Natural killer cell (primary cell): Measurements from ENCODE around the gene ANKRD29. TPM values are rescaled to one million over a fixed set of nuclear protein-coding genes. Genes with fewer than 3 reads are reported as not detected.

ENCODE experiments used
- ATAC-seq, 3 donors: fragments of 150-1000 bp in 2 of 3; fragments of 200-7000 bp in 1 of 3; cut with Tn5 transposase; 1 replicate in 1 of 3; 2 replicates in 2 of 3; pipeline ENCODE4 v1.10.0; 2021; ENCODE audit warnings: mild to moderate bottlenecking in 2 of 3, moderate library complexity in 2 of 3
- DNase-seq, 2 donors: peaks; one replicate each; pipeline versions ENCODE4 v3.0.0 to v3.0.0-alpha.2; 2013 to 2021; ENCODE audit warnings: mixed read lengths in 1 of 2
- H3K27ac ChIP-seq: one replicate; pipeline ENCODE4 v1.5.1; 2013; ENCODE audit warnings: mild to moderate bottlenecking, low read length
- H3K27me3 ChIP-seq: one replicate; pipeline ENCODE4 v1.6.1; 2013; ENCODE audit warnings: low read length; ENCODE audit not compliant: control insufficient read depth, insufficient read depth
- H3K36me3 ChIP-seq: one replicate; pipeline ENCODE4 v1.6.1; 2013; ENCODE audit warnings: low read length; ENCODE audit not compliant: control insufficient read depth, insufficient read depth
- H3K4me1 ChIP-seq: one replicate; pipeline ENCODE4 v1.6.1; 2013; ENCODE audit warnings: low read length; ENCODE audit not compliant: control insufficient read depth, insufficient read depth
- H3K4me3 ChIP-seq: one replicate; pipeline ENCODE4 v1.5.1; 2013; ENCODE audit warnings: low read length
- H3K9me3 ChIP-seq: one replicate; pipeline ENCODE4 v1.6.1; 2013; ENCODE audit warnings: low read length; ENCODE audit not compliant: control insufficient read depth, insufficient read depth
- H3K27ac Mint-ChIP-seq, 2 donors: one replicate each; pipeline ENCODE4 v1.8.0; 2022; ENCODE audit warnings: mild to moderate bottlenecking in 2 of 2, mixed read lengths in 2 of 2, moderate library complexity in 1 of 2
- H3K27me3 Mint-ChIP-seq, 2 donors: one replicate each; pipeline ENCODE4 v1.8.0; 2022; ENCODE audit warnings: low read depth in 2 of 2, mixed read lengths in 2 of 2
- H3K36me3 Mint-ChIP-seq: one replicate; pipeline ENCODE4 v1.8.0; 2022; ENCODE audit warnings: mixed read lengths
- H3K4me1 Mint-ChIP-seq, 2 donors: one replicate each; pipeline ENCODE4 v1.8.0; 2022; ENCODE audit warnings: mixed read lengths in 2 of 2
- H3K4me3 Mint-ChIP-seq: one replicate; pipeline ENCODE4 v1.8.0; 2022; ENCODE audit warnings: mild to moderate bottlenecking, moderate library complexity, mixed read lengths
- H3K9me3 Mint-ChIP-seq, 2 donors: one replicate each; pipeline ENCODE4 v1.8.0; 2022; ENCODE audit warnings: mixed read lengths in 2 of 2
- CTCF ChIP-seq: fragments of 200-600 bp; IDR thresholded peaks from one replicate; pipeline ENCODE4 v1.8.0; 2022; ENCODE audit warnings: antibody characterized with exemption
- WGBS: methylation state at CpG from one replicate; pipeline ENCODE4 v1.1.7; 2013; ENCODE audit warnings: missing lambda C conversion rate; ENCODE audit not compliant: insufficient coverage; 5-methylcytosine and 5-hydroxymethylcytosine counted together
- intact Hi-C: fragments of 100-400 bp; cut with micrococcal nuclease; formaldehyde crosslinking; loops from one replicate; pipeline ENCODE4 v1.14.2; 2022
- total RNA-seq, 4 donors: library from RNA; stranded (reverse); fragments of 120-200 nt in 1 of 4; gene quantifications; one replicate each; pipeline versions ENCODE4 v1.2.3 to v1.2.4, GENCODE V29; 2013 to 2022

The ANKRD29 gene
- total RNA-seq, 3 donors from 2014 or later (not counting 1 experiment from before 2014, with no cell fraction given) = 0.35 to 0.45 TPM; not detected in 1

- Mint-ChIP-seq H3K4me1 (no peaks in the 10 kb centered on the region), H3K27ac (no peak overlapping the region), H3K9me3 (no peaks in the 10 kb centered on the region), H3K36me3 (no peaks in the 10 kb centered on the region), H3K27me3 (peaks cover 10 to 43% of the 10 kb centered on the region in 2 donors), H3K4me3 (no peak overlapping the region)
- intact Hi-C loops = no loop called here
- no peak for TF ChIP-seq CTCF
- H3K27me3 ChIP-seq = no peaks in the 10 kb centered on the region
- no peak for DNase-seq
- 80% methylated on average over 2 of the region's 2 CpGs for WGBS
- no peaks in the 10 kb centered on the region for H3K9me3 ChIP-seq
- no peaks in the 10 kb centered on the region for H3K36me3 ChIP-seq
- H3K4me1 ChIP-seq = no peaks in the 10 kb centered on the region
- no peak overlapping the region for H3K27ac ChIP-seq
- no peak for ATAC-seq
- H3K4me3 ChIP-seq = no peak overlapping the region
These were observed 16.4 kb downstream of the ANKRD29 start for GRCh38 chr18:23646282-23646681.

GRCh38 chr18:23645568-23646175 lies 17.0 kb downstream of the ANKRD29 start:
- no peaks in the 10 kb centered on the region for H3K36me3 Mint-ChIP-seq
- Histone ChIP-seq H3K27ac (no peak overlapping the region), H3K36me3 (no peaks in the 10 kb centered on the region), H3K27me3 (no peaks in the 10 kb centered on the region), H3K4me1 (no peaks in the 10 kb centered on the region), H3K4me3 (no peak overlapping the region), H3K9me3 (no peaks in the 10 kb centered on the region)
- no peaks in the 10 kb centered on the region for H3K4me1 Mint-ChIP-seq
- H3K27ac Mint-ChIP-seq = no peak overlapping the region
- peaks cover 10 to 43% of the 10 kb centered on the region in 2 donors for H3K27me3 Mint-ChIP-seq
- no peaks in the 10 kb centered on the region for H3K9me3 Mint-ChIP-seq
- H3K4me3 Mint-ChIP-seq = no peak overlapping the region
- DNase-seq = no peak
- ATAC-seq = no peak
- WGBS = 89% methylated on average over 4 of the region's 4 CpGs
- intact Hi-C loops = no loop called here
- TF ChIP-seq CTCF = no peak

- intact Hi-C loops = no loop called here
- 78% methylated on average over 2 of the region's 2 CpGs for WGBS
These were observed 18.8 kb downstream of the ANKRD29 start for GRCh38 chr18:23643815-23644490.

More at GRCh38 chr18:23643815-23644490, 18.8 kb downstream of the ANKRD29 start:
- Histone ChIP-seq H3K36me3 (no peaks in the 10 kb centered on the region), H3K4me3 (no peak overlapping the region), H3K27me3 (no peaks in the 10 kb centered on the region), H3K9me3 (no peaks in the 10 kb centered on the region), H3K4me1 (no peaks in the 10 kb centered on the region), H3K27ac (no peak overlapping the region)
- no peaks in the 10 kb centered on the region for H3K4me1 Mint-ChIP-seq
- DNase-seq (no peak), ATAC-seq (no peak)
- peaks cover 6 to 34% of the 10 kb centered on the region in 2 donors for H3K27me3 Mint-ChIP-seq
- no peak for TF ChIP-seq CTCF
- H3K4me3 Mint-ChIP-seq = no peak overlapping the region
- no peak overlapping the region for H3K27ac Mint-ChIP-seq
- H3K9me3 Mint-ChIP-seq = no peaks in the 10 kb centered on the region
- no peaks in the 10 kb centered on the region for H3K36me3 Mint-ChIP-seq
